Measurements from ENCODE around the gene VPS33B.

DNA sequence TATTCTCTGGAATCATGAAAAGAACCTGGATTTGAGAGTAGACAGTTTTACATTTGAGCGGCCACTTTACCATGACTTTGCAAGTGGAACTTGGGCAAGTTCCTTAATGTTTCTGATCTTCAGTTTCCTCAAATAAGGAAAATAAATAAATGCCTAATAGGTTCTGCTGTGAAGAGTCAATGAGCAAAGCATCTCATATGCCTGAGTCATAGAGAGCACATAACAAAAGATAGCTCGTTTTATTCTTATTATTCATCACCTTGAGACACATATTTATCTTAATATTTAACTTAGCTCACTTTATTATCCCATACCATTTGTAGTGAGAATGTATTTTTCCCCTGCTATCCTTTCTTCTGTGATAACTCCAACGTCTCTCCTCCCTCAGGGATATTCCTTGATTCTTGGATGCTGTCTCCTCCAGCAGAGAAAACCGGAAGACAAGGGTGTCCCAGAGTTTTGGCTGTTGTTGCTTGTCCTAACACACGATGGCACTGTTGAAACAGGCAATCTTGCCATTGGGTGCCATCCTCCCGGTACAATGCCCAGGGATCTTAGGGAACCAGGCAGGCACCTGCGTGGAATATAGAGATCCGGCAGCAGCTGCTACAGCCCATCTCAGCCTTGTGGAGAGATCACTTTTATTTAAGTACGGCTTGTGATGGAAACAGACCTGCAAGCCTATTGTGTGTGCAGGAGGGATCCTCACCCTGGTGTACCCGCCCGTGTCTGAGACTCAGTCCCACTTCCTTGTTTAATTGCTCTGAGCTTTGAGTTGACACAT lies 33.3 kb upstream of the VPS33B start:
- TF ChIP-seq POLR2A (IDR thresholded peaks at IDR 0.05) (no peak), POLR2AphosphoS5 (IDR thresholded peaks at IDR 0.05) (peak; percentile 38)
- TF ChIP-seq, protein P1, sequence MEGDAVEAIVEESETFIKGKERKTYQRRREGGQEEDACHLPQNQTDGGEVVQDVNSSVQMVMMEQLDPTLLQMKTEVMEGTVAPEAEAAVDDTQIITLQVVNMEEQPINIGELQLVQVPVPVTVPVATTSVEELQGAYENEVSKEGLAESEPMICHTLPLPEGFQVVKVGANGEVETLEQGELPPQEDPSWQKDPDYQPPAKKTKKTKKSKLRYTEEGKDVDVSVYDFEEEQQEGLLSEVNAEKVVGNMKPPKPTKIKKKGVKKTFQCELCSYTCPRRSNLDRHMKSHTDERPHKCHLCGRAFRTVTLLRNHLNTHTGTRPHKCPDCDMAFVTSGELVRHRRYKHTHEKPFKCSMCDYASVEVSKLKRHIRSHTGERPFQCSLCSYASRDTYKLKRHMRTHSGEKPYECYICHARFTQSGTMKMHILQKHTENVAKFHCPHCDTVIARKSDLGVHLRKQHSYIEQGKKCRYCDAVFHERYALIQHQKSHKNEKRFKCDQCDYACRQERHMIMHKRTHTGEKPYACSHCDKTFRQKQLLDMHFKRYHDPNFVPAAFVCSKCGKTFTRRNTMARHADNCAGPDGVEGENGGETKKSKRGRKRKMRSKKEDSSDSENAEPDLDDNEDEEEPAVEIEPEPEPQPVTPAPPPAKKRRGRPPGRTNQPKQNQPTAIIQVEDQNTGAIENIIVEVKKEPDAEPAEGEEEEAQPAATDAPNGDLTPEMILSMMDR (IDR thresholded peaks at IDR 0.05): peak in 3 of 4 experiments; percentile 66 to 83 (median 82)
